Limb (tissue), 2 donors: ENCODE results near the gene NCAPG.
A peak's percentile ranks its signal among the peaks of the same experiment; 100 is the strongest.

Source experiments
- DNase-seq, 2 donors: peaks; one replicate each; pipeline ENCODE4 v3.0.0-alpha.2; 2016; ENCODE audit errors: extremely low spot score in 2 of 2

Gene NCAPG

GRCh38 chr4:17810260-17811077, at the start of gene NCAPG, which contains the start of gene DCAF16:
Gene NCAPG, plus strand, starts transcription at chr4:17810979. Its CDS starts 99 bp downstream, at chr4:17811078.
Gene DCAF16, minus strand, starts transcription at chr4:17810757. Its CDS starts 6,616 bp downstream, at chr4:17804141.
- DNase-seq: peak; percentile 99 to 100

GRCh38 chr4:17761062-17761461, 49.7 kb upstream of the NCAPG start:
- DNase-seq: no peak

GRCh38 chr4:17762726-17763125, 48.1 kb upstream of the NCAPG start:
- no peak for DNase-seq

- DNase-seq: no peak
These were observed 47.4 kb upstream of the NCAPG start for GRCh38 chr4:17763416-17763815.

- no peak for DNase-seq
These were observed 46.8 kb upstream of the NCAPG start for GRCh38 chr4:17763931-17764330.

GRCh38 chr4:17765514-17766286, 45.1 kb upstream of the NCAPG start:
- DNase-seq: no peak

GRCh38 chr4:17766826-17767458, 43.8 kb upstream of the NCAPG start:
- no peak for DNase-seq

GRCh38 chr4:17769406-17770174, 41.2 kb upstream of the NCAPG start:
- DNase-seq: no peak

GRCh38 chr4:17770845-17771244, 39.9 kb upstream of the NCAPG start:
- DNase-seq: no peak

- DNase-seq: no peak
These were observed 39.4 kb upstream of the NCAPG start for GRCh38 chr4:17771284-17771908.

- no peak for DNase-seq
These were observed 37.6 kb upstream of the NCAPG start for GRCh38 chr4:17773135-17773698.

- DNase-seq: no peak
These were observed 32.3 kb upstream of the NCAPG start for GRCh38 chr4:17778431-17778830.

- DNase-seq: no peak
These were observed 30.1 kb upstream of the NCAPG start for GRCh38 chr4:17780501-17781299.

GRCh38 chr4:17781300-17782287, 29.2 kb upstream of the NCAPG start, which contains the start of gene FAM184B:
Gene FAM184B, minus strand, starts transcription at chr4:17781621. Its CDS starts 322 bp downstream, at chr4:17781299.
- DNase-seq: peak in 1 of 2 donors; percentile 67

- DNase-seq: no peak
These were observed 24.9 kb upstream of the NCAPG start for GRCh38 chr4:17785858-17786257.

- no peak for DNase-seq
These were observed 24.2 kb upstream of the NCAPG start for GRCh38 chr4:17786567-17786966.

- no peak for DNase-seq
These were observed 23.5 kb upstream of the NCAPG start for GRCh38 chr4:17787315-17787714.

GRCh38 chr4:17788956-17789355, 21.8 kb upstream of the NCAPG start:
- DNase-seq: no peak
